GM18517 (cell line): ENCODE measurements around the gene TMEM213.

Experiments
- ATAC-seq: cut with Tn5 transposase; IDR thresholded peaks from one replicate; pipeline ENCODE4 v1.9.1; 2021; ENCODE audit warnings: mild to moderate bottlenecking, moderate library complexity; ENCODE audit not compliant: unreplicated experiment

TMEM213 gene

DNA sequence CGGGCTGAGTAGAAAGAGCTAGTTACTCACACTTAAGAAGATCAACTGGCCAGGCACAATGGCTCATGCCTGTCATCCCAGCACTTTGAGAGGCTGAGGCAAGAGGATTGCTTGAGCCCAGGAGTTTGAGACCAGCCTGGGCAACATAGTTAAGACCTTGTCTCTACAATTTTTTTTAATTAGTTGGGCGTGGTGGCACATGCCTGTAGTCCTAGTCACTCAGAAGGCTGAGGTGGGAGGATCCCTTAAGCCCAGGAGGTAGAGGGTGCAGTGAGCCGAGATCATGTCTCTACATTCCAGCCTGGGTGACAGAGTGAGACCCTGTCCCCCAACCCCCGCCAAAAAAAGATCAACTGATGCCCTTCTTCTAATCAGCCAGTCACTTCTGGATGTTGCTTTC lies 74.8 kb downstream of the TMEM213 start:
- ATAC-seq: no peak

DNA sequence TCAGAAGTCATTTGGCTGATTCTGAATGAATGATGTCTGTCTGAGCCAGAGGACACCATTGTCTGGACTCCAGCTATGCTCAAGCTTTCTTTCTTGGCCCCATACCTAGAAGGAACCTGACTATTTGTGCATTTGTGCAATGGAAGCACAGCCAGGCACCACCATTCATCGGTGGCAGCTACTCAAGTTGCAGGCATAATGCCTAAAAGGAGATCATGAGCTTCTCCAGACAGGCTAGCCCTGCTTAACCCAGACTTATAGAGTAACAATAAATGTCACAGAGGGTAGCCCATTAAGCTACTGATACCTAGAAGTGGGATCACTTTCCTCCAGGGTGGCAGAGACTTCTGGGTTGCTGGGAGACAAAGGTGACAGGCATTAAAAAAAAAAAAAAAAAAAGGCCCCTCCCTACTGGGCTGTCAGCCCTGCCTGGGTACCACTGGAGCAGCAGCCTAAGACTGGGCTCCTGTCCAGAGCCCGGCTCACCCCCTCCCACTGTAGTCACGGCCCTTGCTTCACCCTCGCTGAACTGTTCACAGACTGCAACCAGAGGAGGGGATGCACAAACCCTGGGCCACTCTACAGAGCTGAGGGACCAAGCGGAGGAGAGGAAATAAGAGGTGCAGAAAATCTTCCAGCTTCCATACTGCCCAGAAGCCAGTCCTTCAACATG lies 75.6 kb downstream of the TMEM213 start:
- no peak for ATAC-seq

DNA sequence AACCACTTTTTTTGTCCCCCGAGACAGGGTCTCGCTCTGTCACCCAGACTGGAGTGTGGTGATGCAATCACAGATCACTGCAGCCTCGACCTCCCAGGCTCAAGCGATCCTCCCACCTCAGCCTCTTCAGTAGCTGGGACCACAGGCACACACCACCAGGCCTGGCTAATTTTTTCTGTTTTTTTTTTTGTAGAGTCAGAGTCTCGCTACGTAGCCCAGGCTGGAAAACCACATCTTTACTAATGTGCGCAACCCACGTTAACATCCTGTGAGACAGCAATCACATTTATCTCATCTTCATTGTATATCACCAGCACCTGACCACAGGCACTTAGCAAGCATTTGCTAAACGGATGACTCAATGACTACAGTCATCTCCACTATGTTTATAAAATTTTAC lies 78.0 kb downstream of the TMEM213 start:
- ATAC-seq: no peak

DNA sequence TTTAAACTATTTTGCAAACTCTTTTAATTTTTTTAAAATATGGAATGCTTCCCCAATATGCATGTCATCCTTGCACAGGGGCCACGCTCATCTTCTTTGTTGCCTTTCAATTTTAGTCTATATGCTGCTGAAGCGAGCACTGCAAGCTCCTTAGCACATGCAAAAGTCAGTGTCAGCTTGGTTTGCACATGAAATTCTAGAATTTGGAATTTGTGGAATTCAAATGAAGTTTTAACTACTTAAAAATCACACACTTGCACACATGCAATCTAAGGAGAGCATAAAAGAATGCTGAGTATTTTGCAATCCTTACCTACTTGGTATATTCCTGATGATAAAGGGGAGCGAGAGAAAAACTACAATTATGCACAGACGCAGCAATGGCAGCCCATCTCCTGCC lies 78.5 kb downstream of the TMEM213 start:
- ATAC-seq: no peak

DNA sequence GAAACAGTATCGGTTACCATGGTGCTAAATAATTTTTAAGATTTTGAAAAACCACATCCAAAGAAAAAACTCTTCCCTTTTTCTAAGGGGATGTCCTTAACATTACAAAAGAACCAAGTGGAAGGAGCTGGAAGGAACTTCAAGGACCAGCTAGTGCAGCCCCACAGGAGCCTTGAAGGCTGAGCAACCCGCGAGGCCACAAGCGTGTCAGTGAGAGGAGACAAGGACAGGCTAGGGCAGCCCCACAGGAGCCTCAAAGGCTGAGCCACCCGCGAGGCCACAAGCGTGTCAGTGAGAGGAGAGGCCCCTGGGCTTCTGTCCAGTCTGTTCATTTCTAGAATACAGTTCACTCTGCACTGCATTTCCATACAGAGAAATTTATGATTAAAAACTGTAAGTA lies 80.3 kb downstream of the TMEM213 start:
- ATAC-seq: no peak

DNA sequence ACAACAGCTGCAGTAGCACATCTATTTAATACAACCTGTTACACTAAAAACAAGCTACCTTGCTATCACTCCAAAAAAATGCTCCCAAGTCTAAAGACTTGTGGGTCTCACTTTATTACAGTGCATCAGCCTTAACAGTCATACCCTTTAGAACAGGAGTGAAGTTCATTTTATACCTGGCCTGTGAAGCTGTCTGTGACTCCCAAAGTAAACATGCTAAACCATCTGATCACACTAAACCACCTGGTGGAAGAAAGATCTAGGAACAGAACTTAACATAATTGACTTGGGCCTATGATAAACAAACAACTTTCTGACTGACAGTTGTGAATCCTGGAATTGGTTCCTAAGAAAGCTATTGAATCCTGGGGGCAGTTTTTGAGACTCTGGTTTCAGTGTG lies 81.1 kb downstream of the TMEM213 start:
- no peak for ATAC-seq

DNA sequence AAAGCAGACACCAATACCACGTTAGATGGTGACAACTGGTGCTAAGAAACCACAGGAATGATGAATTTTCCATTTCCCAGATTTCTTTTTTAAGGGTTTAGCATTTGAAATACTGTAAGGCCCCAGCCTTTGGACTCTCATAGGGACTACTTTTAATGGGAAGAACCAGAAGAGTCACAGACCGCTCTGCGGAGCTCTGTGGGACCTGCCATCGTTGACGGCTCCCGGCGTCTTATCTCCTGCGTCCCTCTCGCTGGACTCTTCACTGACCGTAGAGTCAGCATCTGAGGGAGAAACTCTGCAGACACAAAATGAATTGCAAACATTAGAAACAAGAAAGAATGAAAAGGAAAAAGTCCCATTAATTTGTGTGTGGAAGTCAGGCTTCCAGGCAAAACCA lies 81.6 kb downstream of the TMEM213 start:
- ATAC-seq: no peak

DNA sequence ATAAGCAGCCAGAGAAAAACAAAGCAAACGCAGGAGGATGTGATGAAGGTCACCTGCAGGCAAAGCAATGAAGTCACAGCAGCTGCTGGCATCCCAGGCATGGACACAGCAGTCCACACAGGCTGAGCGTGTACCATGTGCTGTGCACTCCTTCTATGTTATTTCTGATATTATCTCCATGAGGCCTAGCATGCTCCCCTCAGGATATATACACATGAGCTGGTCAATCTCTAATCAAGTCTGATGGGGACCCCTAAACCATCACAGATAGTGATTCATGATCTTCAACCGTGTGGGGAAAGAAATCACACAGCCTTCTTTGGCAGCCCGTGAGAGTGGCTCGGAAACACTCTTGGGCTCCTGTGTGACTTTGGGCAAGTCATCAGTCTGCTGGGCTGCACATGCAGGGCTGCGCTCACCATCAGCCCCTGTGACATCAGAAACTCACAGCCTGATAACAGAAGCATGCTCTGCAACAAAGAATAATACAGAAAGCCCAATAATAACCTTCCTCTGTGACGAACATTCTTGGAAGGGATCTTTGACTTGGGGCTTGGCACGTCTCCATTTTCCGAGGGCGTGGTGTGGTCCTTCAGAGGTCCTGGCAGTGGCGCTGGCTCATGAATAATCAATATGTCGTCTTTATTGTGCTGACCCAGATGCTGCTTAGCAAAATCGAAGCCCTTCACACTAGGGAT lies 83.2 kb downstream of the TMEM213 start:
- no peak for ATAC-seq

DNA sequence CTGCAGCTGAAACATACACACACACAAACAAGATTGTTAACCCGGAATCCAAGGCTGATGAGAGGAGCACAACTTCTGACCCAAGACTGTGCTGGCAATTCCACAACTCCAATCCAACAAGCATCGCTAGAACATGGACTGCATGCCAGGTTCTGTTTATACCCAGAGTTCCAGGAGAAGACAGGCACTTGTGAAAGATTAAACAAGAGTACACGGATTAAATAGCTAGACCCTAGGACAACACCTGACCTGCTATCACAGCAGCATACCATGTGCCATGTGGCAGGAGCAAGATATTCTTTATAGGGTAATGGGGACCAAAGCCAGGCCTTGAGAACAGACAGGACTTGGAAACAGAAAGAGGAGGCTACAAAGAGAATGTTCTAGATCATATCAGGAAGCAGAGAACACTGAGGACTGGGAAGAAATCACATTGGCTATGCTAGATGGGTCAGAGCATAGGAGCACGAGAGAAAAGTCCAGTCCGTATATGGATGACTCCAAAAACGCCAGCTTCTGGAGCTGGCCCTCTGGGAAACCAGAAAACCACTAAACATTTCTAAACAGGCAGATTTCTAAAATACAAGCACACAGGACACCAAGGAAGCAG lies 83.9 kb downstream of the TMEM213 start:
- ATAC-seq: no peak

DNA sequence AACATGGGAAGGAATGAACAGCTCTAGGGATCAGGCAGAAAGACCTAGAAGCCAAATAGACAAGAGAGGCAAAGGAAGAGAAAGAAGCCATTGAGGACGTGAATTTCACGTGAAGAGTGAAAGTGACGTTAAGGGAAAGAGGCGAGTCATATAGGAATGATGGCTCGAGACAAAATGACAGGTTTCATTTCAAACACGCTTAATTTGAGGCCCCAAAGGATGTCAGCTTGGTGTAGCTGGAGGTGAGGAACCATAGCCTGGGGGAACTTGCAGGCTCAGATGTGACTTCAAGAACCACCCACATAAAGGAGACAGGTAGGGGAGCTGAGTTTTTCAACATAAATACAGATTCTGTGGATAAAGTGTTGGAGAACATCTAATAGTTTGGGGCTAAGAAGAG lies 84.5 kb downstream of the TMEM213 start:
- no peak for ATAC-seq

DNA sequence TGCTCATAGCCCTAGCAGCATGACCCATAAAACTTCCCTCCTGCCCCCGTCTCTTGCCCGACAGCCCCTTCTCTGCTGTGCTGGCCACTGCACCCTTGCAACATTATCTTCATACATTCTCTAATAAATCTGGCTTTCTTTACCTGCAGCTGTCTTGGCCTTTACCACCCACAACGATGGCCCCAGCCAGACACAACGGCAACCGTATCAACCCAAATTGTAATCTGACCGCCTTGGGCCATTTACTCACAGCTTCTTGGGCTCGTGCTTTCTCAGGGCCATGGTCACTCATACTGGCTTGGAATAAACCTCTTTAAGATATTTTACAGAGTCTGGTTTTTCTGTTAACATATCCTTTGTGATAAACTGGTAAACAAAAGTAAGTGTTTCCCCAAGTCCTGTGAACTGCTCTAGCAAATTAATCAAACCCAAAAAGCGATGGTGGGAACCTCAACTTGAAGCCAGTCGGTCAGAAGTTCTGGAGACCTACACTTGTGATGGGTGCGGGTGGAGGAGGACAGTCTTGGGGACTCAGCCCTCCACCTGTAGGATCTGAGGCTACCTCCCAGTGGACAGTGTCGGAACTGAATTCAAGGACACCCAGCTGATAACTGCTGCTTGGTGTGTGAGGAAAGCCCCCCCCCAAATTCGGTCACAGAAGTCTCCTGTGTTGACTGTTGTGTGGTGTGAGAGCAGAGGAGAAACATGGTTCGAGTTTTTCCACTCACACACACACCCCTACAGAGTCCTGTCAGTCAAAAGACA lies 87.8 kb downstream of the TMEM213 start:
- no peak for ATAC-seq

DNA sequence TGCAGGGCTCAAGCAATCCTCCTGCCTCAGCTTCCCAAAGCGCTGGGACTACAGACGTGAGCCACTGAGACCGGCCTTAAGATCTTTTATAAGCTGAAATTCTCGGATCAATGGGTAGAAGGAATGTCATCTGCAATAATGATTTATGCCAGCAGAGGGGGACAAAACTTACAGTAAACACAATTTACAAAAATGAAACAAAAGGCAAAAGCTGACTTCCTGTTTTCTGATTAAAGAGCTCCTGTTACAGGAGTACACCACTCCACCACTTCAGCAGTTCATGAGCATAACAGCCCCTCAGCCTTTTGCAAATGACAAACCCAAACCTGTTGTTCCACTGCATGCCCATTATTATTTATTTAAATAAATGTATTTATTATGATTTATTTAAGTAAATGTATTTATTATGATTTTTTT lies 88.7 kb downstream of the TMEM213 start:
- ATAC-seq: peak; percentile 92

DNA sequence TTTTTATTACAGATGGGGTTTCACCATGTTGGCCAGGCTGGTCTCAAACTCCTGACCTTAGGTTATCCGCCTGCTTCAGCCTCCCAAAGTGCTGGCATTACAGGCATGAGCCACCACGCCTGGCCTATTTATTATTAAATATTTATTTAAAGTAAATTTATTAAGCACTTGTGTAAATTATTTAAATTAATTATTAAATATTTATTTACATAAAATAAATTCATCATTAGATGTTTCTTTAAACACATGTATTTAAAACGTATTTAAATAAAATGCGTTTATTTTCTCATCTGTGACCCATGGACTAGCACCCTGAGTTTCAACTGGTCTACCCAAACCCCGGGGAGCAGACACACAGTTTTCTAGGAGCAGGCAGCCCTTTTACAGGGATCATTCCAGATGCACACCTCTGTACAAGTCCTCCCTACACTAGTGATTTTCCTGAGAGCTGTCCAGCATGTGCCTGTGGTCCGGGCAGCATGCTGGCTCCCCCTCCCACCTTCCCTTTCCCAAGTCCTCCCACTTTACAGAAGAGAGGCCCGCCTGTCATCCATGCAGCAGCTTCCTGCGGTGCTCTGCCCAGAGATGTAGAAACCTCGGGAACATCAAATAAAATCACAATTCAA lies 89.4 kb downstream of the TMEM213 start:
- ATAC-seq: no peak
